ENCODE measurements around the gene LRRN1.

LRRN1 gene

GRCh38 chr3:3799173-3800079, at the start of gene LRRN1:
Gene LRRN1, plus strand, starts transcription at chr3:3799431. Its CDS starts 45,211 bp downstream, at chr3:3844642.
- DNase-seq = peak; percentile 79

GRCh38 chr3:3753416-3753815, 45.8 kb upstream of the LRRN1 start:
- no peak for DNase-seq

GRCh38 chr3:3765661-3766060, 33.6 kb upstream of the LRRN1 start:
- DNase-seq = no peak

- DNase-seq = no peak
Measured at GRCh38 chr3:3766140-3766539, 33.1 kb upstream of the LRRN1 start.

- DNase-seq = no peak
Measured at GRCh38 chr3:3771094-3771493, 28.1 kb upstream of the LRRN1 start.

- DNase-seq = no peak
Measured at GRCh38 chr3:3771567-3771966, 27.7 kb upstream of the LRRN1 start.

GRCh38 chr3:3772338-3772737, 26.9 kb upstream of the LRRN1 start:
- DNase-seq = no peak

- DNase-seq = no peak
Measured at GRCh38 chr3:3772920-3773319, 26.3 kb upstream of the LRRN1 start.

GRCh38 chr3:3776607-3777006, 22.6 kb upstream of the LRRN1 start:
- DNase-seq = no peak

- DNase-seq = no peak
Measured at GRCh38 chr3:3778216-3778615, 21.0 kb upstream of the LRRN1 start.

GRCh38 chr3:3778641-3779270, 20.5 kb upstream of the LRRN1 start:
- DNase-seq = no peak

GRCh38 chr3:3782457-3782856, 16.8 kb upstream of the LRRN1 start:
- DNase-seq = no peak

- DNase-seq = no peak
Measured at GRCh38 chr3:3783210-3783609, 16.0 kb upstream of the LRRN1 start.

- no peak for DNase-seq
Measured at GRCh38 chr3:3783696-3784095, 15.5 kb upstream of the LRRN1 start.

GRCh38 chr3:3792391-3792790, 6.8 kb upstream of the LRRN1 start:
- no peak for DNase-seq

- peak; percentile 40 for DNase-seq
Measured at GRCh38 chr3:3798631-3799113, 559 bp upstream of the LRRN1 start.

- peak; percentile 61 for DNase-seq
Measured at GRCh38 chr3:3800080-3800455, 837 bp downstream of the LRRN1 start.

GRCh38 chr3:3800685-3801493, 1.7 kb downstream of the LRRN1 start:
- DNase-seq = peak; percentile 48

- DNase-seq = no peak
Measured at GRCh38 chr3:3801494-3801841, 2.2 kb downstream of the LRRN1 start.

- no peak for DNase-seq
Measured at GRCh38 chr3:3802046-3802445, 2.8 kb downstream of the LRRN1 start.

GRCh38 chr3:3804560-3804959, 5.3 kb downstream of the LRRN1 start:
- no peak for DNase-seq

- DNase-seq = no peak
Measured at GRCh38 chr3:3806092-3806491, 6.9 kb downstream of the LRRN1 start.

- no peak for DNase-seq
Measured at GRCh38 chr3:3806856-3807255, 7.6 kb downstream of the LRRN1 start.

GRCh38 chr3:3813013-3813412, 13.8 kb downstream of the LRRN1 start:
- DNase-seq = no peak
